Kidney (tissue), 14 donors: ENCODE measurements around the gene OR4C12. TPM values are rescaled to one million over a fixed set of nuclear protein-coding genes. Genes with fewer than 3 reads are reported as not detected.
"Not testable (repeated sequence)": the region's sequence is repeated elsewhere in the genome, so short reads cannot be mapped to it uniquely, and the experiment has no call there.

Experiments used
- DNase-seq, 5 donors: peaks; one replicate each; pipeline ENCODE4 v3.0.0-alpha.2; 2013 to 2020
- FAIRE-seq: peaks from 2 replicates; lab custom pipeline; 2012; peaks lifted over from hg19 to GRCh38; lab: Jason Lieb, UNC
- H3K27ac ChIP-seq, 2 donors: one replicate each; pipeline ENCODE4 v1.7.0; 2013; ENCODE audit warnings: low read depth in 2 of 2, low read length in 2 of 2, inconsistent platforms in 1 of 2
- H3K27me3 ChIP-seq: one replicate; pipeline ENCODE4 v1.7.1; 2013; ENCODE audit warnings: low read length, inconsistent platforms; ENCODE audit not compliant: control insufficient read depth, insufficient read depth
- H3K36me3 ChIP-seq, 3 donors: one replicate each; pipeline versions ENCODE4 v1.7.0 to v1.7.1; 2013; ENCODE audit warnings: low read length in 3 of 3, control low read depth in 1 of 3, inconsistent platforms in 1 of 3; ENCODE audit not compliant: insufficient read depth in 3 of 3, control insufficient read depth in 2 of 3
- H3K4me1 ChIP-seq, 3 donors: one replicate each; pipeline versions ENCODE4 v1.7.0 to v1.7.1; 2013; ENCODE audit warnings: low read length in 3 of 3, inconsistent platforms in 1 of 3, low read depth in 1 of 3; ENCODE audit not compliant: control insufficient read depth in 2 of 3, insufficient read depth in 2 of 3
- H3K4me3 ChIP-seq, 3 donors: one replicate each; pipeline versions ENCODE4 v1.7.0 to v1.8.1; 2013; ENCODE audit warnings: low read length in 3 of 3, control low read depth in 1 of 3, inconsistent platforms in 1 of 3
- H3K9ac ChIP-seq, 3 donors: one replicate each; pipeline versions ENCODE4 v1.7.0 to v1.7.1; 2013; ENCODE audit warnings: low read length in 3 of 3, control low read depth in 1 of 3, inconsistent platforms in 1 of 3
- H3K9me3 ChIP-seq, 3 donors: one replicate each; pipeline versions ENCODE4 v1.7.0 to v1.7.1; 2013; ENCODE audit warnings: low read length in 3 of 3, control low read depth in 1 of 3, inconsistent platforms in 1 of 3; ENCODE audit not compliant: control insufficient read depth in 2 of 3, insufficient read depth in 1 of 3
- intact Hi-C: fragments of 100-400 bp; cut with DNase I; formaldehyde crosslinking; loops from one replicate; pipeline ENCODE4 v1.11.1; 2022
- polyA plus RNA-seq: library from polyadenylated mRNA; stranded (reverse); fragments of 350-450 nt; fragmentation: Illumina TruSeq; extraction: RNeasy Lipid Tissue Mini Kit (QIAGEN cat#74804); gene quantifications from one replicate; pipeline ENCODE4 v1.2.3, GENCODE V29; 2014; ENCODE audit warnings: low read depth, low replicate concordance; ENCODE audit not compliant: insufficient read depth
- total RNA-seq: library from RNA; stranded (reverse); fragmentation: NEBNext Ultra II Directional; extraction: Animal tissue kit (Norgen Biotek cat#: 25700); gene quantifications from one replicate; pipeline ENCODE4 v1.2.1, GENCODE V29; 2021
- TF ChIP-seq, protein P1 (sequence below): IDR thresholded peaks from 3 replicates; pipeline ENCODE4 v1.5.1; 2012; ENCODE audit warnings: mild to moderate bottlenecking, moderate library complexity, borderline replicate concordance; ENCODE audit not compliant: insufficient read depth; ENCODE audit errors: extremely low read depth
- donor health status: control.
- donor health status: control.
- donor health status: control.
- donor health status: control.
- donor health status: control.
- donor health status: DM: yes; HTN: yes; CAD: no.
- donor health status: Normal renal cell carcinoma (clear cell type).

Gene OR4C12
- total and polyA plus RNA-seq, 2 donors from 2014 or later, result not detected

- H3K4me1 ChIP-seq, result no peaks in the 10 kb centered on the region
- no peaks in the 10 kb centered on the region for H3K36me3 ChIP-seq
- FAIRE-seq (no peak), DNase-seq (no peak)
- TF ChIP-seq, protein P1, sequence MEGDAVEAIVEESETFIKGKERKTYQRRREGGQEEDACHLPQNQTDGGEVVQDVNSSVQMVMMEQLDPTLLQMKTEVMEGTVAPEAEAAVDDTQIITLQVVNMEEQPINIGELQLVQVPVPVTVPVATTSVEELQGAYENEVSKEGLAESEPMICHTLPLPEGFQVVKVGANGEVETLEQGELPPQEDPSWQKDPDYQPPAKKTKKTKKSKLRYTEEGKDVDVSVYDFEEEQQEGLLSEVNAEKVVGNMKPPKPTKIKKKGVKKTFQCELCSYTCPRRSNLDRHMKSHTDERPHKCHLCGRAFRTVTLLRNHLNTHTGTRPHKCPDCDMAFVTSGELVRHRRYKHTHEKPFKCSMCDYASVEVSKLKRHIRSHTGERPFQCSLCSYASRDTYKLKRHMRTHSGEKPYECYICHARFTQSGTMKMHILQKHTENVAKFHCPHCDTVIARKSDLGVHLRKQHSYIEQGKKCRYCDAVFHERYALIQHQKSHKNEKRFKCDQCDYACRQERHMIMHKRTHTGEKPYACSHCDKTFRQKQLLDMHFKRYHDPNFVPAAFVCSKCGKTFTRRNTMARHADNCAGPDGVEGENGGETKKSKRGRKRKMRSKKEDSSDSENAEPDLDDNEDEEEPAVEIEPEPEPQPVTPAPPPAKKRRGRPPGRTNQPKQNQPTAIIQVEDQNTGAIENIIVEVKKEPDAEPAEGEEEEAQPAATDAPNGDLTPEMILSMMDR, result no peak
- no peak within 1 kb of the TSS for H3K4me3 ChIP-seq
- no peaks in the 10 kb centered on the region for H3K9me3 ChIP-seq
- H3K27ac ChIP-seq, result no peak within 1 kb of the TSS
- no peaks in the 10 kb centered on the region for H3K27me3 ChIP-seq
- H3K9ac ChIP-seq, result no peak within 1 kb of the TSS
- intact Hi-C loops, result no loop called here
These were observed 30.2 kb downstream of the OR4C12 start, which contains the start of gene OR4C13 for GRCh38 chr11:49952091-49952490. Gene OR4C13 (plus strand): TSS chr11:49952391. CDS start chr11:49952423, 32 bp downstream.

DNA sequence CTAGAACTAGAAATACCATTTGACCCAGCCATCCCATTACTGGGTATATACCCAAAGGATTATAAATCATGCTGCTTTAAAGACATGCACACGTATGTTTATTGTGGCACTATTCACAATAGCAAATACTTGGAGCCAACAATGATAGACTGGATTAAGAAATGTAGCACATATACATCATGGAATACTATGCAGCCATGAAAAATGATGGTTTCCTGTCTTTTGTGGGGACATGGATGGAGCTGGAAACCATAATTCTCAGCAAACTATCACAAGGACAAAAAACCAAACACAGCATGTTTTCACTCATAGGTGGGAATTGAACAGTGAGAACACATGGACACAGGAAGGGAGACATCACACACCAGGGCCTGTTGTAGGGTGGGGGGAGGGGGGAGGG, 33.6 kb downstream of the OR4C12 start:
- H3K27me3 ChIP-seq, FAIRE-seq, H3K4me3 ChIP-seq, intact Hi-C loops, H3K36me3 ChIP-seq, H3K4me1 ChIP-seq, H3K9ac ChIP-seq, DNase-seq, H3K27ac ChIP-seq, H3K9me3 ChIP-seq: not testable (repeated sequence)

Other genes starting within 250 kb of the OR4C12 start
- gene OR4C13, start 30.1 kb downstream of the OR4C12 start, total RNA-seq, result not detected
- gene OR4C13, start 30.1 kb downstream of the OR4C12 start, polyA plus RNA-seq, result not detected
- not detected for gene OR4C45, start 50.3 kb upstream of the OR4C12 start, total RNA-seq
- not detected for gene OR4C45, start 50.3 kb upstream of the OR4C12 start, polyA plus RNA-seq